Activated CD8-positive, alpha-beta memory T cell treated with anti-CD3 and anti-CD28 coated beads, Interleukin-2, amount 50 U/mL, for 1 hour (primary cell): ENCODE data around the gene COTL1.
"Not testable (repeated sequence)": the region's sequence is repeated elsewhere in the genome, so short reads cannot be mapped to it uniquely, and the experiment has no call there.

Experiments
- DNase-seq: peaks from one replicate; pipeline ENCODE4 v3.0.0-alpha.2; 2020; ENCODE audit errors: extremely low read depth

COTL1 gene

GRCh38 chr16:84569382-84569987, 48.4 kb downstream of the COTL1 start:
- DNase-seq, result no peak

GRCh38 chr16:84568066-84568465, 49.8 kb downstream of the COTL1 start:
- DNase-seq, result no peak

DNA sequence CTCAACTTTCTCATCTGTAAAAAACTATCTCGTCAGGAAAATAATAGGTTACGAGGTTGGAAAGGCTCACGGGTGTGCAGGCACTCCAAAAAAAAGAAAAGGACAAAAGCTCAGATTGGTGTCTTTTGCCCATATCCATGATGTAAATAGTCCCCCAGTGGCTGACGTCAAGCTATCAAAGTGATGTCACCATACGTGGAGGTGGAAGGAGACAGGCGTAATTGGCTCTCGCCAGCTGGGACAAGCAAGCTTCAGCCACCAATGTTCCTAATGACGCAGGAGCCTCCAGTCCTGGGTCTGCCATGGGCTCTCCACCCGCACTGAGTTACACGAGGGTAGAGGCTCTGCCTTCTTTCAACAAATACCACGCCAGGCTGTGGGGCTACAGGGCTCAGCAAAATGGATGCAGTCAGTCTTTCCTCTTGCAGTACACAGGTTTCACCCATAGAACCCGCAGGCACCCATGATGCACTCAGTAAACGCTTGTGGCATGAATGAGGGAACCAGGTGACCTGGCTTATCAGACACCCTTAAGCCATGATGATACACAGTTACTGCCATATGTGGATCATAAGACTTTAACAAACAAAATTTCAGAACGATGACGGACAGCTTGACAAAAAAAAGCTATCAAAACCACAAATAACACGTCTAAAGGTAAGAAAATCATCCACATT, 50.5 kb downstream of the COTL1 start:
- DNase-seq, result no peak

GRCh38 chr16:84566545-84567257, 51.2 kb downstream of the COTL1 start:
- no peak for DNase-seq

DNA sequence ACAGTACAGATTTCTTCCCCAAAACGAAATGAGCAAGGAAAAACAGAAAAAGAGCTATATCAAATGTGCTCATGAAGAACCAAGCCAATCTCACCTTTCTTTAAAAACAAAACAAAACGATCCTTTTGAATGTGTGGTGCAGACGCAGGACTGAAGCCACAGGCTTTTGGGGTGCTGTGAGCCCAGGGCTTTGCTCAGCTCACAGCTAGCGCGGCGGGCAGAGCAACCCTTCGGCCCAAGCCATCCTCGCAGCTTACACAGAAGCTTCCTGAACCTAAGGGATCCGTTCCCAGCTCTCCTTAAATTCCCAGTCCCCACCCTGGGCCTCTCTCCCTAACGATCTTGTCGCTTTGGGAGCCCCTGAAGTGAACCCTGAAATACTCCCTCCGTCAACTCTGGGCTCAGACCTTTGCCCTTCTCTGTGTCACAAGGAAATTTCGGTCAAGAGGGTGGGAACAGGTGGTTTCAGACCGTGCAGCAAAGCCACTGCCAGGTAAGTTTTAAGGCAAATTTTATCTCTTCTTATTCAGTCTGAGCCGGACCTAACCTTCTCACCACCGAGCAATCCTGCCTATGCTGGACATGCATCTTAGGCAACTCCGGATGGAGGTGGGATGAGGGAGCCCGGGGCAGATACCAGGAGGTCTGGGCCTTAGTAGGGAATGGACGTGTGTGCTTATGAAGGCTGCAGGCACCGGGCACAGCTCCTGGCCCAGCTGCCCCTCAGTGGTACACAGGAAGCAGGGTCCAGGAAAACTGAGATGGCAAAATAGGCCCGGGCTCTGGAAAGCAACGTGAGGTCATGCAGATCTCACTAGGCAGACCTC, 52.0 kb downstream of the COTL1 start:
- DNase-seq, result no peak

- DNase-seq, result no peak
These were observed 54.0 kb downstream of the COTL1 start for GRCh38 chr16:84563786-84564420.

GRCh38 chr16:84563064-84563715, 54.7 kb downstream of the COTL1 start:
- DNase-seq, result no peak

GRCh38 chr16:84562174-84562815, 55.6 kb downstream of the COTL1 start:
- no peak for DNase-seq

DNA sequence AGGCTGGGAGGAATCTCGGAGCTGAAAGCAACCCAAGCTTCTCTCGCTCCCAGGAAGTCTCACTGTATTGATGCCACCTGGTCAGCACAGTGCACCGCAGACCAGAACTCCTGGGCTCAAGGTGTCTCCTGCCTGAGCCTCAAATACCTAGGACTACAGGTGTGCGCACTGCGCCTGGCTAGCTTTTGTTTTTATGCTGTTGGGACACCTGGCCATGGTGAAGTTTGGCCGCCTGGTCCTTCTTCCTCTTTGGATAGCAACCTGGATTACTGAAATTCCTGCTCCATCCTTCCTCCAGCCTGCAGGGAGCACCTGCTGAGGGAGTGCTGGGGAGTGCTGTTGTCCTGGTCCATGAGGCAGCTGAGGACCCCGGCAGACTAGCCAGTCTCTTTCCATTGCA, 56.6 kb downstream of the COTL1 start:
- no peak for DNase-seq

DNA sequence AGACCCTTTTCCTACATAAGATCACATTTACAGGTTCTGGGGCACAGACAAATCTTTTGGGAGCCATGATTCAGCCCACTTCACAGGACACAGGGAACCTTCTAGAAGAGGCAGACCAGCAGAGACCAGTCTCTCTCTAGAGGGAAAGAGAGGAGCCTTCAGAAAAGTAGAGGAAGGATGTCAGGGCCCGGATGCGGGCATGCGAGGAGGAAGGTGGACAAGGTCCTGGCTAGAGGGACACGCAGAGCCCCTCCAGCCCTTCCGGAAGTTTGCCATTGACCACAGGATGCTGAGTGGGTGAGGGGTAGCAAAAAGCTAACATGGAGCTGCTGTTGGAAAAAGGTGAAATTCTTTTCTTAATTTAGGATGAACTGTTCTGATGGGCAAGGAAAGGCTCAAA, 57.6 kb downstream of the COTL1 start:
- DNase-seq, result no peak

GRCh38 chr16:84559311-84559932, 58.5 kb downstream of the COTL1 start:
- DNase-seq, result no peak

GRCh38 chr16:84558850-84559249, 59.0 kb downstream of the COTL1 start:
- DNase-seq, result not testable (repeated sequence)

GRCh38 chr16:84557504-84557903, 60.4 kb downstream of the COTL1 start:
- DNase-seq, result no peak

- no peak for DNase-seq
These were observed 60.8 kb downstream of the COTL1 start for GRCh38 chr16:84557059-84557458.

GRCh38 chr16:84555418-84556196, 62.3 kb downstream of the COTL1 start:
- DNase-seq, result no peak

- no peak for DNase-seq
These were observed 63.1 kb downstream of the COTL1 start for GRCh38 chr16:84554627-84555328.

DNA sequence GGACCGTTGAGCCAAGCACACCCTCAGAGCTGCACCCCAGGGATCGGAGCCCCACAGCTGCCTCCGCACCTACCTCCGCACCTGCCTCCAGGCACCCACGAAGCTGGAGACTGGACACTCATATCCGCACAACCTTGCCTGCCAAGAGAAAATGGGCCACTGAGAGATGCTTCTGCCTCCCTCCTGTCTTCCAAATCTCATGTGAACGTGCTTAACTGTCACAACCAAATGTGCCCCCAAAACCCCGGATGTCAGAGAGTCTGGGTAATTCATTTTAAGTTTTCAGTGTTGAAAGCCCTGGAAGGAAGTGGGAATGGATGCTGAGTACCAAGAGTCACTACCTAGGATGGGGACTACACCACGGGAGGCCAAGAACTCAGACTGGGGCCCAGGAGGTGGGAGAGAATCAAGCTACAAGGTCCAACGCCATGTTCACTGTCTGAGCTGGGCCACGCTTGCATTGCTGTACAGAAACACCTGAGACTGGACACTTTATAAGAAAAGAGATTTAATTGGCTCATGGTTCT, 63.9 kb downstream of the COTL1 start:
- DNase-seq, result peak; percentile 38

DNA sequence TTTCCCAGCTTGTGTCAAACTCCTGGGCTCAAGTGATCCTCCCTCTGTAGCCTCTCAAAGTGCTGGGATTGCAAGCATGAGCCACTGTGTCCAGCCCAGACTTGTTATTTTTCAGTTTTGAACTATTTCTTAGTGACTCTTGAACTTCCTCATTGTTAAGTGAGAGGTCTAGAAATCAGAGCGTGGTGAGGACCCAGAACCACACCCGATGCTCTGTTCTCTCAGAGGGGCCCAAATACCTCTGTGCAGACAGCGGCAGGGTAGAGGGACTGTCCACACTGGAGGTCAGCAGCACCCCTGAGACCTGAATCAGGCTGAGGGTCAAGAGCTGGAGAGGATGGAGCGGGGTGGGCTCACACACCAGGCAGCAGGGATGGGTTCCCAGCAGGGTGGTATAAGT, 65.7 kb downstream of the COTL1 start:
- DNase-seq, result no peak

GRCh38 chr16:84550096-84550495, 67.8 kb downstream of the COTL1 start:
- no peak for DNase-seq
